MM.1S (cell line): ENCODE results near the gene ELP4.

ENCODE experiments used
- DNase-seq: peaks from one replicate; pipeline ENCODE4 v3.0.0-alpha.2; 2015
- H2AFZ ChIP-seq: fragments of 300-600 bp; sonication (generic); 2 replicates; pipeline ENCODE4 v1.6.0; 2016; ENCODE audit warnings: antibody characterized with exemption, low read length
- H3F3A ChIP-seq: fragments of 300-600 bp; sonication (generic); 2 replicates; pipeline ENCODE4 v1.6.1; 2016; ENCODE audit warnings: mild to moderate bottlenecking, antibody characterized with exemption, low read length, moderate library complexity, mixed read lengths; ENCODE audit not compliant: insufficient read depth
- H3K27ac ChIP-seq: fragments of 300-600 bp; sonication (generic); 2 replicates; pipeline ENCODE4 v1.5.1; 2016; ENCODE audit warnings: mild to moderate bottlenecking, low read length
- H3K27me3 ChIP-seq: fragments of 300-600 bp; sonication (generic); replicated peaks from 2 replicates; pipeline ENCODE4 v1.6.0; 2016; ENCODE audit warnings: low read length; ENCODE audit not compliant: insufficient read depth
- H3K36me3 ChIP-seq: fragments of 300-600 bp; sonication (generic); replicated peaks from 2 replicates; pipeline ENCODE4 v1.6.1; 2016; ENCODE audit warnings: mild to moderate bottlenecking, low read length, mixed read lengths; ENCODE audit not compliant: insufficient read depth
- H3K4me1 ChIP-seq: fragments of 300-600 bp; sonication (generic); 2 replicates; pipeline ENCODE4 v1.6.1; 2016; ENCODE audit warnings: low read length, mixed read lengths
- H3K4me2 ChIP-seq: fragments of 300-600 bp; sonication (generic); 2 replicates; pipeline ENCODE4 v1.6.0; 2016; ENCODE audit warnings: low read depth, low read length
- H3K4me3 ChIP-seq: fragments of 300-600 bp; sonication (generic); 2 replicates; pipeline ENCODE4 v1.5.1; 2016; ENCODE audit warnings: low read length, mixed read lengths
- H3K79me2 ChIP-seq: fragments of 300-600 bp; sonication (generic); 2 replicates; pipeline ENCODE4 v1.6.1; 2016; ENCODE audit warnings: mixed run types, low read length, mixed read lengths
- H3K9ac ChIP-seq: fragments of 300-600 bp; sonication (generic); 2 replicates; pipeline ENCODE4 v1.6.1; 2016; ENCODE audit warnings: low read length, mixed read lengths
- H3K9me2 ChIP-seq: fragments of 300-600 bp; sonication (generic); replicated peaks from 2 replicates; pipeline ENCODE4 v1.6.1; 2016; ENCODE audit warnings: mild to moderate bottlenecking, low read length, mixed read lengths; ENCODE audit not compliant: insufficient read depth
- H3K9me3 ChIP-seq: fragments of 300-600 bp; sonication (generic); replicated peaks from 2 replicates; pipeline ENCODE4 v1.6.1; 2016; ENCODE audit warnings: mild to moderate bottlenecking, low read length, mixed read lengths; ENCODE audit not compliant: insufficient read depth
- H4K20me1 ChIP-seq: fragments of 300-600 bp; sonication (generic); 2 replicates; pipeline ENCODE4 v1.6.1; 2016; ENCODE audit warnings: mild to moderate bottlenecking, low read length, moderate library complexity, mixed read lengths; ENCODE audit not compliant: insufficient read depth
- CTCF ChIP-seq: fragments of 300-600 bp; sonication (generic); IDR thresholded peaks from 2 replicates; pipeline ENCODE4 v1.5.1; 2016; ENCODE audit warnings: antibody characterized with exemption, low read length, mixed read lengths
- EZH2 ChIP-seq: fragments of 300-600 bp; sonication (generic); optimal IDR thresholded peaks from 2 replicates; pipeline ENCODE3; 2017; ENCODE audit warnings: low read depth, mild to moderate bottlenecking, antibody characterized with exemption, low read length, mixed read lengths
- EZH2phosphoT487 ChIP-seq: fragments of 300-600 bp; sonication (generic); IDR thresholded peaks from 2 replicates; pipeline ENCODE4 v1.6.1; 2018; ENCODE audit warnings: antibody characterized with exemption, low read length

Gene ELP4

GRCh38 chr11:31582697-31583096 lies 73.1 kb downstream of the ELP4 start:
- TF ChIP-seq CTCF = no peak
- TF ChIP-seq EZH2phosphoT487 = no peak
- TF ChIP-seq EZH2 = no peak
- Histone ChIP-seq H3K79me2 (no peaks in the 10 kb centered on the region), H3K27me3 (no peaks in the 10 kb centered on the region), H3F3A (no peaks in the 10 kb centered on the region), H4K20me1 (no peaks in the 10 kb centered on the region), H3K36me3 (no peaks in the 10 kb centered on the region), H3K4me1 (no peaks in the 10 kb centered on the region), H2AFZ (no peak overlapping the region), H3K9me2 (no peaks in the 10 kb centered on the region), H3K4me3 (no peak overlapping the region), H3K27ac (no peak overlapping the region), H3K9me3 (no peaks in the 10 kb centered on the region), H3K9ac (no peak overlapping the region), H3K4me2 (no peak overlapping the region)
- no peak for DNase-seq

- H3K36me3 ChIP-seq = no peaks in the 10 kb centered on the region
- no peaks in the 10 kb centered on the region for H3K9me2 ChIP-seq
- TF ChIP-seq CTCF (no peak), EZH2 (no peak), EZH2phosphoT487 (no peak)
- no peak for DNase-seq
- no peaks in the 10 kb centered on the region for H3K9me3 ChIP-seq
- H3K9ac ChIP-seq = no peak overlapping the region
- H3K27me3 ChIP-seq = no peaks in the 10 kb centered on the region
- no peaks in the 10 kb centered on the region for H3F3A ChIP-seq
- no peaks in the 10 kb centered on the region for H3K79me2 ChIP-seq
- H3K4me3 ChIP-seq = no peak overlapping the region
- no peak overlapping the region for H3K4me2 ChIP-seq
- H3K4me1 ChIP-seq = no peaks in the 10 kb centered on the region
- no peaks in the 10 kb centered on the region for H4K20me1 ChIP-seq
- no peak overlapping the region for H2AFZ ChIP-seq
- H3K27ac ChIP-seq = no peak overlapping the region
Measured at GRCh38 chr11:31598454-31598853, 88.9 kb downstream of the ELP4 start.

GRCh38 chr11:31601635-31602282 lies 92.2 kb downstream of the ELP4 start:
- Histone ChIP-seq H3K9ac (no peak overlapping the region), H3K9me2 (no peaks in the 10 kb centered on the region), H3K4me2 (no peak overlapping the region), H3F3A (no peaks in the 10 kb centered on the region), H3K36me3 (no peaks in the 10 kb centered on the region), H3K27ac (no peak overlapping the region), H3K4me1 (no peaks in the 10 kb centered on the region), H4K20me1 (no peaks in the 10 kb centered on the region), H2AFZ (no peak overlapping the region), H3K79me2 (no peaks in the 10 kb centered on the region), H3K27me3 (no peaks in the 10 kb centered on the region), H3K4me3 (no peak overlapping the region), H3K9me3 (no peaks in the 10 kb centered on the region)
- TF ChIP-seq CTCF (no peak), EZH2 (no peak), EZH2phosphoT487 (no peak)
- DNase-seq = no peak
